ENCODE results near the gene OSBPL3.

DNA sequence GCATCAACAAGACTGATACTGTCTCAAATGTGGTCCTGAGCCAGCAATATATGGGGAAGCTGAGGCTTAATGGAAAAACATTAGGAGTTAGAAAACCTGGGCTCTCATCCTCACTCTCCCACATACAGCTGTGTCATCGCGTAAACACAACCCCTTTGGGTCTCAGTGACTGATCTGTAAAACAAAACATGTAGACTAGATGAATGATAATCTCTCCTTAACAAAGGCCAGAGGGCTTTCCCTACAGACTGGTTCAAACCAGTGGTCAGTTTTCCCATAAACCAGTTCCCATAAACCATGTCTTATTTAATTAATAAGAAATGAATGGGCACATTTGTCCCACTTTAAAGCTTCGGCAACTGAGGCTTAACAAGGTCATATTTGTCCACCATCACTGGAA, 48.1 kb downstream of the OSBPL3 start:
- TF ChIP-seq POLR2A (IDR thresholded peaks at IDR 0.05): no peak
- TF ChIP-seq, protein P1, sequence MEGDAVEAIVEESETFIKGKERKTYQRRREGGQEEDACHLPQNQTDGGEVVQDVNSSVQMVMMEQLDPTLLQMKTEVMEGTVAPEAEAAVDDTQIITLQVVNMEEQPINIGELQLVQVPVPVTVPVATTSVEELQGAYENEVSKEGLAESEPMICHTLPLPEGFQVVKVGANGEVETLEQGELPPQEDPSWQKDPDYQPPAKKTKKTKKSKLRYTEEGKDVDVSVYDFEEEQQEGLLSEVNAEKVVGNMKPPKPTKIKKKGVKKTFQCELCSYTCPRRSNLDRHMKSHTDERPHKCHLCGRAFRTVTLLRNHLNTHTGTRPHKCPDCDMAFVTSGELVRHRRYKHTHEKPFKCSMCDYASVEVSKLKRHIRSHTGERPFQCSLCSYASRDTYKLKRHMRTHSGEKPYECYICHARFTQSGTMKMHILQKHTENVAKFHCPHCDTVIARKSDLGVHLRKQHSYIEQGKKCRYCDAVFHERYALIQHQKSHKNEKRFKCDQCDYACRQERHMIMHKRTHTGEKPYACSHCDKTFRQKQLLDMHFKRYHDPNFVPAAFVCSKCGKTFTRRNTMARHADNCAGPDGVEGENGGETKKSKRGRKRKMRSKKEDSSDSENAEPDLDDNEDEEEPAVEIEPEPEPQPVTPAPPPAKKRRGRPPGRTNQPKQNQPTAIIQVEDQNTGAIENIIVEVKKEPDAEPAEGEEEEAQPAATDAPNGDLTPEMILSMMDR (IDR thresholded peaks at IDR 0.05): no peak
